ENCODE results near the gene TMCO4. TPM values are rescaled to one million over a fixed set of nuclear protein-coding genes. Genes with fewer than 3 reads are reported as not detected.

TMCO4 gene
- total RNA-seq, 1 donor from 2014 or later: 4.1 TPM

DNA sequence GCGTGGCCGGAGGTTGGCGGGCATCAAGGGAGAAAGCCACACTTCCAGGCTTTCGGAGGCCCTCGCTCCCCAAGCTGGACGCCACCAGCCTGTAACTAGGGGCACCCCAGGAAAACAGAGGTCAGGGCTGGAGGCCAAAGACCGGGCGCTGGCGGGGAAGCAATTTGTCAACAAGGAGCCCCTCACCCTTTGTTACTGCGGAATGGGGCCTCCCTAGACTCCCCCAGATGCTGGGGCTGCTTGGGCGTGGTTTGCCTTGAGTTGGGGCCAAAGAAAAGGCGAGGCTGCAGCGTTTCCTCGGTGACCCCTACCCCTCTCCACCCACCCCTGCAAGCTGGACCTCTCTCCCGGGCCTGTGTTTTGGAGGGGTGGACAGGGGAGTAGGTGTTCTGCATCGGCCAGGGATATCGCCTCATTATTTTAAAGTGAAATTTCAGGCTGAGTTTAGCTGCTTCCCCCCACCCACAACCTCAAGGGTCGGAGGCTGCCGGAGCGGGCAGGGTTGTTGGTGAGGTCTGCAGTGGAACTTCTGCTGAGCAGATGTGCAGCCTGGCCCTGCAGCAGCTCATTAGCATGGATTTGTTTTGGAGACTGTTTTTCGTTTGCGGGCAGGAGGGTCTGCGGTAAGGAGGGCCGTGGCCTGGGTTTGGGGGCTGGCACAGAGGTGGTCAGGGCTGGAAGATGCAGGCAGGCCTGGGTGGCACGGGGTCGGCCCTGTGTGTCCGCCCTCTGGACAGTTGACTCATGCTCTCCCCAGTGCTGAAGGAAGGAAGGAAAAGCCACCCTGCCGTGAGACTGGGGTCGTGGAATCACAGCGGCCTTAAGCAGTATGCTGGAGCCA lies 154.1 kb downstream of the TMCO4 start:
- TF ChIP-seq, protein P1, sequence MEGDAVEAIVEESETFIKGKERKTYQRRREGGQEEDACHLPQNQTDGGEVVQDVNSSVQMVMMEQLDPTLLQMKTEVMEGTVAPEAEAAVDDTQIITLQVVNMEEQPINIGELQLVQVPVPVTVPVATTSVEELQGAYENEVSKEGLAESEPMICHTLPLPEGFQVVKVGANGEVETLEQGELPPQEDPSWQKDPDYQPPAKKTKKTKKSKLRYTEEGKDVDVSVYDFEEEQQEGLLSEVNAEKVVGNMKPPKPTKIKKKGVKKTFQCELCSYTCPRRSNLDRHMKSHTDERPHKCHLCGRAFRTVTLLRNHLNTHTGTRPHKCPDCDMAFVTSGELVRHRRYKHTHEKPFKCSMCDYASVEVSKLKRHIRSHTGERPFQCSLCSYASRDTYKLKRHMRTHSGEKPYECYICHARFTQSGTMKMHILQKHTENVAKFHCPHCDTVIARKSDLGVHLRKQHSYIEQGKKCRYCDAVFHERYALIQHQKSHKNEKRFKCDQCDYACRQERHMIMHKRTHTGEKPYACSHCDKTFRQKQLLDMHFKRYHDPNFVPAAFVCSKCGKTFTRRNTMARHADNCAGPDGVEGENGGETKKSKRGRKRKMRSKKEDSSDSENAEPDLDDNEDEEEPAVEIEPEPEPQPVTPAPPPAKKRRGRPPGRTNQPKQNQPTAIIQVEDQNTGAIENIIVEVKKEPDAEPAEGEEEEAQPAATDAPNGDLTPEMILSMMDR (IDR thresholded peaks at IDR 0.05; ENCODE audit: unreplicated experiment): no peak
- peaks cover 14% of the 10 kb centered on the region for H3K4me1 Mint-ChIP-seq (ENCODE audit: unreplicated experiment)
- H3K36me3 Mint-ChIP-seq (ENCODE audit: low read depth, unreplicated experiment): no peaks in the 10 kb centered on the region
- H3K4me3 Mint-ChIP-seq (ENCODE audit: unreplicated experiment): peak overlapping the region; percentile 51
- H3K27ac Mint-ChIP-seq (ENCODE audit: unreplicated experiment): no peak overlapping the region
- H3K27me3 Mint-ChIP-seq (ENCODE audit: unreplicated experiment): peaks cover 11% of the 10 kb centered on the region
- DNase-seq (ENCODE audit: low spot score): no peak
- H3K9me3 Mint-ChIP-seq (ENCODE audit: unreplicated experiment): no peaks in the 10 kb centered on the region

DNA sequence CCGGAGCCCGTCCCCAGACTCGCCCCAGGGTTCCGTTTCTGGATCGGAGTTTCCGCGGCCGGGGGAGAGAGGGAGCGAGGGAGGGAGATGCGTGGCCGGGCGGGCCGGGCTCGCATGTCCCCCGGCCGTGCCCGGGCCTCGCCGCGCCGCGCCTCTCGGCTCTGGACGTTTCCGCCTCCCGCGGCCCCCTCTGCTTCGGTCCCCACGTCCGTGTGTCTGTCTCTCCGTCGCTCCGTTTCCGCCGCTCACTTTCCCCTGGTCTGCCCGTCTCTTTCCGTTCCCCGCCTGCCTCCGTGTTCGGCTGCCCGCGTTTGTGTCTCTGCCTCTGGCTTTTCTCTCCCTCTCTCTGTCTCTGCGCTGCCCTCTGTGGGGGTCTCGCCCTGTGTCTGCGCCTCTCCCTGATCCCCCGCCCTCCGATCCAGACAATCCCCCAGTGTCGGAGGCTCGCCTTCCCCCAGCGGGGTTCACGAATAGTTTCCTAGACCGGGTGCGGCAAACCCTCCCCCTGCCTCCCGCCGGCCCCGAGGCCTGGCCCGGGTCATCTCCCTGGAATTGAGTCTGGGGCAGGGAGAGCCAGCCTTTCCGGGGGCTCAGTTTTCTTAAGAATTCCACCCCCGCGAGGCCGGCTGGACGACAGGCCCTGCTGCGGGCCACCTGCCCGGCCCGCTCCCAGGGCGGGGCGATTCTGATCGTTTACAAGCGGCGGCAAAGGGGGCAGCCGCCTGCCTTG lies 154.9 kb downstream of the TMCO4 start:
- H3K4me1 Mint-ChIP-seq (ENCODE audit: unreplicated experiment): peaks cover 17% of the 10 kb centered on the region
- no peaks in the 10 kb centered on the region for H3K9me3 Mint-ChIP-seq (ENCODE audit: unreplicated experiment)
- TF ChIP-seq, protein P1 (IDR thresholded peaks at IDR 0.05; ENCODE audit: unreplicated experiment): no peak
- H3K4me3 Mint-ChIP-seq (ENCODE audit: unreplicated experiment): peak overlapping the region; percentile 97
- H3K27ac Mint-ChIP-seq (ENCODE audit: unreplicated experiment): peak overlapping the region; percentile 61
- peak; percentile 45 for DNase-seq (ENCODE audit: low spot score)
- H3K27me3 Mint-ChIP-seq (ENCODE audit: unreplicated experiment): peaks cover 11% of the 10 kb centered on the region
- H3K36me3 Mint-ChIP-seq (ENCODE audit: low read depth, unreplicated experiment): no peaks in the 10 kb centered on the region

DNA sequence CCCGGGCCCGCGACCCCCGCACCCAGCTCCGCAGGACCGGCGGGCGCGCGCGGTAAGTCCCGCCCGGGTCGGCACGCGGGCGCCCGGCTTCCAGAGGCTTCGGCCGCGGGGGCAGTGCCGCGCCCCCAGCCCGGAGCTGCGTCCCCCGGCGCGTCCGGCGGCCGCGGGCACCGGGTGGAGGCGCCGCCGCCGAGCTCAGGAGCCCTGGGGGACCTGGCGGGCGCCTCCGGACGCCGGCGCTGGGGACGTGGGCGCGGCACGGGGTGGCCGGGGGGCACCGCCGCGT lies 155.4 kb downstream of the TMCO4 start:
- no peak for DNase-seq (ENCODE audit: low spot score)
- Mint-ChIP-seq H3K27me3 (ENCODE audit: unreplicated experiment) (peaks cover 11% of the 10 kb centered on the region), H3K4me3 (ENCODE audit: unreplicated experiment) (no peak overlapping the region), H3K4me1 (ENCODE audit: unreplicated experiment) (peaks cover 17% of the 10 kb centered on the region), H3K36me3 (ENCODE audit: low read depth, unreplicated experiment) (no peaks in the 10 kb centered on the region), H3K27ac (ENCODE audit: unreplicated experiment) (no peak overlapping the region), H3K9me3 (ENCODE audit: unreplicated experiment) (no peaks in the 10 kb centered on the region)
- TF ChIP-seq, protein P1 (IDR thresholded peaks at IDR 0.05; ENCODE audit: unreplicated experiment): no peak

DNA sequence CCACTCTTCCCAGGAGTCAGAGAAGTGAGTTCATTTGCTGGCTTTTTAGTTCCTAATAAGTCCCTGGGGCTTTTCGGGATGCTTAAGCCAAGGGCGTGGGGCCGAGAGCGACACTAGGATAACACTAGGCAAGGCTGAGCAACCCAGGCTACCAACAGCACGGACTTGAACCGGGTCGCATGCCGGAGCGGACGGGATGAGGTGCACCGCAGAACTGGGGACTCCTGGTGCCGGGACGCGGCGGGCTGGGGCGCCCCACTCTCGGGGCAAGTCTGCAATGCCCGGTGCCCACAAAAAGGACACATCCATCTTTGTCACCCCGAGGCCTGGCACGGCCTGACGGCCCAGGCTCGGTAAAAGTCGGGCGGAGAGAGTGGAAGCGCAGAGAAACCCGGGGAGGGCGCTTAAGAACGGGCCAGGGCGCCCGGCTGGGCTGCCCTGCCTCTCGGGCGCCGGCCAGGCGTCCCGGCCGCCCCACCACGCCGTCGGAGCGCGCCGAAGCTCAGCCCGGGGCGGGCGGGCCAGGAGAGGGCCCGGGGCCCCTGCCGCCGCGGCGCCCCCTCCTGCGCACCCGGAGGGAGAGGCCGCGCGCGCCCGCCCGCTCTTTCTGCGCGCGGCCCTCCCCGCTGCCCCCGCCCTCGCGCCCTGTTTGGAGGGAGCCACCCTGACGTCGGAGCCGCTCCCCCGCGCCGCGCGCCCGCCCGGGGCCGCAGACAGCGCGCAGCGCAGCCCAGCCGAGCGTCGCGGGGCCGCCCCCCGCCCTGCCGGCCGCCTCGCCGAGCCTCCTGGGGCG lies 155.9 kb downstream of the TMCO4 start, which contains the start of gene NBL1:
Gene NBL1 (plus strand): TSS at position 710 of the 793 bp plus-strand sequence. CDS start 10,720 bp downstream, outside the sequence.
- H3K9me3 Mint-ChIP-seq (ENCODE audit: unreplicated experiment): no peaks in the 10 kb centered on the region
- H3K27me3 Mint-ChIP-seq (ENCODE audit: unreplicated experiment): peaks cover 11% of the 10 kb centered on the region
- peak within 1 kb of the TSS; percentile 97 for H3K4me3 Mint-ChIP-seq (ENCODE audit: unreplicated experiment)
- peak within 1 kb of the TSS; percentile 67 for H3K27ac Mint-ChIP-seq (ENCODE audit: unreplicated experiment)
- H3K4me1 Mint-ChIP-seq (ENCODE audit: unreplicated experiment): peaks cover 17% of the 10 kb centered on the region
- TF ChIP-seq, protein P1 (IDR thresholded peaks at IDR 0.05; ENCODE audit: unreplicated experiment): no peak
- no peak for DNase-seq (ENCODE audit: low spot score)
- no peaks in the 10 kb centered on the region for H3K36me3 Mint-ChIP-seq (ENCODE audit: low read depth, unreplicated experiment)

Data from endothelial cell (in vitro differentiated cells).